Tibial artery (tissue), 4 donors: ENCODE data around the gene GOLGA8K.
"Not testable (repeated sequence)": the region's sequence is repeated elsewhere in the genome, so short reads cannot be mapped to it uniquely, and the experiment has no call there.

Source experiments
- DNase-seq, 2 donors: peaks; one replicate each; pipeline ENCODE4 v3.0.0-alpha.2; 2019
- H3K27ac ChIP-seq, 2 donors: fragments of 200-600 bp; sonication (generic) in 1 of 2; 1 replicate in 1 of 2; 2 replicates in 1 of 2; pipeline ENCODE4 v1.5.1; 2018 to 2019; ENCODE audit warnings: mild to moderate bottlenecking in 1 of 2
- H3K27me3 ChIP-seq, 2 donors: fragments of 200-600 bp; sonication (generic) in 1 of 2; one replicate each; pipeline versions ENCODE4 v1.5.1 to v1.6.0; 2016 to 2019
- H3K36me3 ChIP-seq, 3 donors: fragments of 200-600 bp; sonication (generic) in 2 of 3; one replicate each; pipeline ENCODE4 v1.5.1; 2016 to 2019; ENCODE audit warnings: mild to moderate bottlenecking in 2 of 3
- H3K4me1 ChIP-seq, 4 donors: fragments of 200-600 bp; sonication (generic) in 2 of 4; 1 replicate in 3 of 4; 2 replicates in 1 of 4; pipeline ENCODE4 v1.5.1; 2016 to 2019
- H3K4me3 ChIP-seq, 2 donors: fragments of 200-600 bp; sonication (generic) in 1 of 2; 1 replicate in 1 of 2; 2 replicates in 1 of 2; pipeline ENCODE4 v1.5.1; 2018 to 2019; ENCODE audit warnings: mild to moderate bottlenecking in 2 of 2
- H3K9me3 ChIP-seq, 3 donors: fragments of 200-600 bp; sonication (generic) in 1 of 3; one replicate each; pipeline ENCODE4 v1.5.1; 2016 to 2019
- intact Hi-C: fragments of 100-400 bp; cut with DNase I; formaldehyde crosslinking; loops from one replicate; pipeline ENCODE4 v1.15.0; 2023; ENCODE audit warnings: low total_unique reads

GOLGA8K gene

DNA sequence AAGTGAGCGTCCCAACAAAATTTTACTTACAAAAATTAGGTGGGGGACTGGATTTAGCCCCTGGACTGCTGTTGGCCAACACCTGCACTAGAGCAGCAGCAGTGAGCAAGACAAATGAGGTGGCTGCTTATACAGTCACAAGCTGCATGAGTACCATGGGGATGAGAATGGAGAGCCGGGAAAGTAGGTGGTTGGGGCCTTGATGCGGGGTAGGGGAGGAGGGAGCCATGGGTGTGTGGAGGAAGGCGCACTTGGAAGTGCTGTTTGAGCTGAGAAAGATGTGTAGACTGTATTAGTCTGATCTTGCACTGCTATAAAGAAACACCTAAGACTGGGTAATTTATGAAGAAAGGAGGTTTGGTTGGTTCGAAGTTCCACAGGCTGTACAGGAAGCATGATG is 31.0 kb downstream of the GOLGA8K start:
- intact Hi-C loops, result not testable (repeated sequence)

DNA sequence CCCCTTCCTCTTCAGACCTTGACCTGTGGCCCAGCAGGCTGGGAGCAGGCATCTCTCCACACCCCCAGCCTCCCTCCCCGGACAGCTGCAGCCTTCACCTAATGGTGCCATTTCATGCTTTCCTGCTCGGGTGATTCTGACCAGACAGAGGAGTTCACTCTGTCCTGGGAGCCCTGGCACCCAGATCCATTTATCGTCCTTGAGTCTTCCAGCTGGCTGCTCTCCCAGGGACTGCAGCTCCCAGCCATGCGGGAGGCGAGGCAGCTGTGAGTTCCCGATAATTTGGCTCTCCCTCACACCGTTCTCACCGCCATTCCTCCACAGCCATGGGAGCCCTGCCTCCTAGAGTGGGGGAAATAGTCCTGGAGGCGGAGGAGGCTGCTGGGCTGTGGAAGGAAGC is 32.6 kb downstream of the GOLGA8K start:
- H3K4me1 ChIP-seq, H3K27ac ChIP-seq, H3K36me3 ChIP-seq, H3K27me3 ChIP-seq, DNase-seq, H3K9me3 ChIP-seq, H3K4me3 ChIP-seq, intact Hi-C loops: not testable (repeated sequence)

More for the DNA sequence above, 31.0 kb downstream of the GOLGA8K start:
- H3K27me3 ChIP-seq, H3K4me3 ChIP-seq, H3K4me1 ChIP-seq, H3K27ac ChIP-seq, H3K36me3 ChIP-seq, H3K9me3 ChIP-seq, DNase-seq: not testable (repeated sequence)

DNA sequence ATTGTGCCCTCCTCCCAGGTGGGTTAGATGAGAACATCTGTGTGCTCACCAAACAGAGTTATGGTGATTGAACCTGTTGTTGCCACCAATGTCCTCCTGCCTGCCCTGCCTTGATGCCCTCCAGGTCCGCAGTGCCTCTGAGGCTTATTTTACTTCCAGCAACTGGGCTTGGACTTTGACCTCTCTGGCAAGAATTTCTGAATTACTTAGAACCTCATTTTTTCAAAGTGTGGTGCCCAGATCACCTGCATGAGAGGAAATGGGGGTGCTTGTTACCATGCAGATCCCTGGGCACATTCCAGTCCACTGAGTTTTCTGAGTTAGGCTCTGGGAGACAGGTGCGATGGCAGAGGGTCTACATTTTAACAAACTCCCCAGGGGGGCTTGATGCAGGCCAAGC is 33.0 kb downstream of the GOLGA8K start:
- DNase-seq, H3K27ac ChIP-seq, H3K9me3 ChIP-seq, H3K4me3 ChIP-seq, intact Hi-C loops, H3K36me3 ChIP-seq, H3K27me3 ChIP-seq, H3K4me1 ChIP-seq: not testable (repeated sequence)

DNA sequence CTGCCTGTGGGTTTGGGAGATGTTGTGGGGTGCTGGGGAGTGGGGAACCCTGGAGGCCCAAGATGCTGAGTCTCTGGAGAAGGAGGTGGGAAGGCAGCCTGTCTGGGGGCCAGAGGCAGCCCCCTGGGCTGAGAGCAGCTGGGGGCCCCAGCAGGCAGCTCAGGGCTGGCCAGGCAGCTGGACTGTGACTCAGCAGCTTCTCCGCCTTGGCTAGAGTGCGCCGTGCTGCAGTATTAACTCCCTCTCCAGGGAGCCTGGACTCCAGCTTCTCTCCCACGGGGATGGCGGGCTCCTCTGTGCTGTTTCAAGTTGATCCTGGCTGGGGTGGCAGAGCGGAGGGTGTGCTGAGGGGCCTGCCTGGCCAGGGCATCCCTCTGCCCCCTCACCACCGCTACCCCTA is 36.6 kb downstream of the GOLGA8K start:
- H3K27ac ChIP-seq, H3K4me1 ChIP-seq, H3K36me3 ChIP-seq, H3K9me3 ChIP-seq, H3K4me3 ChIP-seq, intact Hi-C loops, DNase-seq, H3K27me3 ChIP-seq: not testable (repeated sequence)

DNA sequence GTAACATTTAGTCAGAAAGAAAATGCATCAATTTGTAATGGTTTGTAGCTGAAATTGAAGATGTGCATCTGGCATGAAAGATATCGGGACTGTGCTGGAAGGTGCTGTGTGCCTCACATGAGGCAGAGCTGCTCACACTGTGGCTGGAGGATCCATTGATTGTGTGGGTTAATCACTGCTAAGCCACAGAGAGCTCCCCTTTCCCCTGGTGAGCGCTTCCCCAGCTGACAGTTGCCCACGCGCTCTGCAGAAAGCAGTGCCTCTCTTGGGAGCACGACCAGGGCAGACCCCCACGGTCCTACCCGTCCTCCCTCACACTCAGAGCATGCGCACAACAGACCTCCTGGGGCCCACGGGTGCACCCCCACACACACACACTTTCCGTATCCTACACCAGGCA is 37.1 kb downstream of the GOLGA8K start:
- H3K4me3 ChIP-seq, H3K9me3 ChIP-seq, DNase-seq, H3K4me1 ChIP-seq, H3K27me3 ChIP-seq, H3K27ac ChIP-seq, intact Hi-C loops, H3K36me3 ChIP-seq: not testable (repeated sequence)

DNA sequence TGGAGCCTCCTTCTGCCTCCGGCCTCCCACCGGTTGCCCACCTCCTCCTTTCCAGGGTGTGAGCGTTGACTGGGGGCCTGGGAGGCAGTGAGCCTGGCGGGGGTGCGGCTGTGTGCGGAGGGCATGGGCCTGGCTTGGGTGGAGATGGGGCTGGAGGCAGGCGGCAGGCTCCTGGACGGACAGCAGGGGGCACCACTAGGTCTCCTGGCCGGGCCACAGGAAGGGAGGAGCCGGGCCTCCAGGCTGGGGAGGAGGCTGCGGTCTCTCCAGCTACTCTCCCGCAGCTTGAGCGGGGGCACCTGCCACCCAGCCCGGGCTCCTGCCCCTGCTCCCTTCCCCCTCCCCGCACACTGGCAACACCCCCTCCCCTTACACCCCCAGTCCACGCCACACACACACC is 38.1 kb downstream of the GOLGA8K start:
- H3K27ac ChIP-seq, H3K36me3 ChIP-seq, H3K27me3 ChIP-seq, H3K4me1 ChIP-seq, DNase-seq, intact Hi-C loops, H3K9me3 ChIP-seq, H3K4me3 ChIP-seq: not testable (repeated sequence)

DNA sequence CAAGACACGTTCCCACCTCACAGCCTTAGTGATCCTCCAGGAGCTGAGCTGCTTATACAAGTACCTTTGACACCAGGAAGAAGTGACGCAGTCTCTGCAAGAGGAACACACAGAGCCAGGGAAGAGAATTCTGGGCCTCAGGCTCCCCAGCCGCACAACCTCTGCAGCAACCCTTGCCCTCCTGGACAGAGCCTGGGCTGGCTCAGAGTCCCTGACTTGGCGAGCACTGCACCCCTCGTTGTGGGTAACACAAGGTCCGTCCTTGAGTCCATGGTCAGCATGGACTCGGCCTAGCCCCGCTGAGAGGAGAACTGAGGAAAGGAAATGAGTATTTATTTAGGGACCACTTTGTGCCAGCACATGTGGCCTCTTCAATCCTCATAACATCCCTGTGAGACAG is 39.6 kb downstream of the GOLGA8K start:
- DNase-seq, H3K4me1 ChIP-seq, intact Hi-C loops, H3K27me3 ChIP-seq, H3K27ac ChIP-seq, H3K4me3 ChIP-seq, H3K36me3 ChIP-seq, H3K9me3 ChIP-seq: not testable (repeated sequence)

DNA sequence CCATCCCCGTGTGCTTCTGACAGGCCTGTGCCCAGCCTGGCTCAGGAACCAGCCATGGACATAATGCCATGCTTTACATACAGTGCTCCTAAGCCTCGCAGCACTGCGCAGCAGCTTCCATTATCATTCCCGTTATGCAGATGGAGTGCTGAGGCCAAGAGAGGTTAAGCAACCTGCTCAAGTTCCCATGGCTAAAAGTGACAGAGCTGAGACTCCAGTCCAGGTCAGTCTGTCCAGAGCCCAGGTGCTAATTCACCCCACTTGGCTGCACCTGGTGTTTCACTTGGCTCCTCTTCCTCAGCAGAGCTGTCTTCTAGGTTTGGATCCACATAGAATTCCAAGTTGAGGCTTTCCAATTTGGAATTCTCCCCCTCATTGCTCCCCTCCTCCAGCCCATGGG is 41.4 kb downstream of the GOLGA8K start:
- H3K9me3 ChIP-seq, H3K27me3 ChIP-seq, H3K4me1 ChIP-seq, intact Hi-C loops, DNase-seq, H3K27ac ChIP-seq, H3K4me3 ChIP-seq, H3K36me3 ChIP-seq: not testable (repeated sequence)

DNA sequence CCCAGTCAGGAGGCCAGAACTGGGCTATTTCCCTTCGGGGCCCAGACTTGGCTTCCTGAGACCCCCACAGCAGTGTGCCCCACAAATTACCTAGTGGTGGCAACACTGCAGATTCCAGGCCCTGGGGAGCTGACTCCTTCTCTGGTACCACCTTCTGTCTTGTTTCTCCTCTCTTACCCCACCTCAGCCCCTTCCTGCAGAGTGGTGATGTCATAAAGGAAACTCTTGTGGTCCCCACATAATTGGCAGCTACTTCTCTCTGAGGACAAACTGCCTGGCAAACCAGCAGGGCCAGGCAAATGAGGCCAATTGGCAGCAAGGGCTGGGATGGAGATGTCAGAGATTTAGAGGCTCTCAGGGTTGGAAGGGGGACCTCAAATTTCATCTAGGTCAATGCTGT is 44.6 kb downstream of the GOLGA8K start:
- H3K4me1 ChIP-seq, H3K9me3 ChIP-seq, H3K27me3 ChIP-seq, H3K27ac ChIP-seq, intact Hi-C loops, DNase-seq, H3K36me3 ChIP-seq, H3K4me3 ChIP-seq: not testable (repeated sequence)

DNA sequence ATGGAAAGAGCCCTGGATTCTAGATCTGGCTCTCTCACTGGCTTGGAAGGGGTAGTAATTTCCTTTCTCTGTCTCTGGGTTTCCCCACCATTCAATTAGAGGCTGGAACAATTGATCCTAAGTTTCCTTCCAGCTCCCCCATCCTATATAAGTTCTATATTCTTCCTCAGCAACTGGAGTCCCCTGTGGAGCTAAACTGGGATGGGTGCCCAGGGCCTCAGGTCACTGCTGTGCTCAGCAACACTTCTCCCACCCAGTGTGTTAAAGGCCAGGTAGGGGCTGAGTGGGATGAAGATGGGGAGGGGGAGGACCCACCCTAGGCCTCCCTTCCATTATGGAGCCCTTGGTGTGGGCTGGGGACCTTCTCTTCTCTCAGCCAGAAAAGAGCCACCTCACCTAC is 46.2 kb downstream of the GOLGA8K start:
- intact Hi-C loops, H3K27me3 ChIP-seq, DNase-seq, H3K9me3 ChIP-seq, H3K36me3 ChIP-seq, H3K4me3 ChIP-seq, H3K4me1 ChIP-seq, H3K27ac ChIP-seq: not testable (repeated sequence)

DNA sequence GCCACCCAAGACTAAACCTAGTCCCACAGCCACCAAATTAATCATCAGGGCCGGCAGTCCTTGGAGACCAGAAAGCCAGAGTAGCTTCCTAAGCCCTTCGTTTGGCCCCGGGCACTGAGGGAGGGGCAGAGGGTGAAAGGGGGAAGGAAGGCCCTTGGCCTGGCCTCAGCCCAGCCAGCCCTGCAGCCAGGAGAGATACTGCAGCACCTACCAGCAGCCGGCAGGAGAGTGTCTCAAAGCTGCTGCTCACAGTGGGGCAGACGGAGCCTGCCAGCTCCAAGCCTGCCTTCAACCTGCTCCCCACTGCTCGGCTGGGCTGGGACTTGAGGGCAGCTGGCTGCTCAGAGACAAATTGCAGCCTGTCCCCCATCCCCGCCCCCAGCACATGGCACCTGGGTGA is 50.3 kb downstream of the GOLGA8K start:
- intact Hi-C loops, H3K27me3 ChIP-seq, H3K4me3 ChIP-seq, H3K9me3 ChIP-seq, H3K27ac ChIP-seq, DNase-seq, H3K36me3 ChIP-seq, H3K4me1 ChIP-seq: not testable (repeated sequence)

DNA sequence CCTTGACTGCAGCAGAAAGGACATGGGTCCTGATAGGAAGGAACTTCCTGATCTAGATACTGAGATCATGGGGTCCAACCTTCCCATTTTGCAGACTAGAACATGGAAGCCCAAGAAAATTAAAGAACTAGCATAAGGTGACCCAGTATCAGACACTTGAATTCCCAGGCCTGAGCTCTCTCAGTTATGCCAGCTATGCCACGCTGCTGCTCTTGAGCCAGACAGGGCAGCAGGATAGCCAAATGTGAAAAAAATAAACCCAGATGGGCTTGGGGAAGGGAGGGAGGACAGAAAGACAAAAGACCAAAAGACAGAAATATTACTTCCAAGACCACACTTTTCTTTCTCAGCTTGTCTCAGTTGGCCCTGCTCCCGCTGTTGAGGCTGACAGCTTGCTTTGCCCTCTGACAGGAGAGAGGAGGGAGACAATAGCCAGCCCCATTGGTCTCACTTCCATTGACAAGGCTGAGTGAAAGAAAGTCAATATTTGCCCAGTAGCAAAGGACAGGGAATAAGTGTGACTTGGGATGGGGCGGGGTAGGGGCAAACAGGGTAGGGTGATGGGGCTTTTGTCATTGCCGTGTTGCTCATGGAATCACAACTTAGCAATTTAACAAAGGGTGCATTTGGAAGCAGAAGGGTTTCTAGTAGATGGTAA is 52.4 kb downstream of the GOLGA8K start:
- H3K27me3 ChIP-seq, intact Hi-C loops, H3K9me3 ChIP-seq, H3K4me1 ChIP-seq, H3K27ac ChIP-seq, H3K36me3 ChIP-seq, DNase-seq, H3K4me3 ChIP-seq: not testable (repeated sequence)

DNA sequence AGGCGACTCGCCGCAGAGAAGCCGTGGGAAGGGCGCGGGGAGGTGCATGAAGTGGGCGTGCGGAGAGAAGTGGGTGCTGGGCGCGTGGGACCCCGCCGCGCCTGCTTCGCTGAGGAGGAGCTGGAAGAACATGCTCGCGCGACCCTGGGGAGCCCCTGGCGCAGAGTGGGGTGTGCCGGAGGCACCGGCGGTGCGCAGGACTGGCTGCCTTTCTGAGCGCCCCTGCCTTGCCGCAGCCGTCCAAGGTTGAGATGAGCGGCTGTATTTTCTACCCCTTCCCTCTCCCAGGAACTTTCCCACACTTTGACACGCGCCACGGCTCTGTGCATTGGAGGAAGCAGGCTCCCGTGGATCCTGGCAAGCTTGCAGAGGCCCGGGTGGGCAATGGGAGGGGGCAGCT is 56.1 kb downstream of the GOLGA8K start:
- H3K36me3 ChIP-seq, H3K4me3 ChIP-seq, intact Hi-C loops, DNase-seq, H3K9me3 ChIP-seq, H3K27me3 ChIP-seq, H3K27ac ChIP-seq, H3K4me1 ChIP-seq: not testable (repeated sequence)

DNA sequence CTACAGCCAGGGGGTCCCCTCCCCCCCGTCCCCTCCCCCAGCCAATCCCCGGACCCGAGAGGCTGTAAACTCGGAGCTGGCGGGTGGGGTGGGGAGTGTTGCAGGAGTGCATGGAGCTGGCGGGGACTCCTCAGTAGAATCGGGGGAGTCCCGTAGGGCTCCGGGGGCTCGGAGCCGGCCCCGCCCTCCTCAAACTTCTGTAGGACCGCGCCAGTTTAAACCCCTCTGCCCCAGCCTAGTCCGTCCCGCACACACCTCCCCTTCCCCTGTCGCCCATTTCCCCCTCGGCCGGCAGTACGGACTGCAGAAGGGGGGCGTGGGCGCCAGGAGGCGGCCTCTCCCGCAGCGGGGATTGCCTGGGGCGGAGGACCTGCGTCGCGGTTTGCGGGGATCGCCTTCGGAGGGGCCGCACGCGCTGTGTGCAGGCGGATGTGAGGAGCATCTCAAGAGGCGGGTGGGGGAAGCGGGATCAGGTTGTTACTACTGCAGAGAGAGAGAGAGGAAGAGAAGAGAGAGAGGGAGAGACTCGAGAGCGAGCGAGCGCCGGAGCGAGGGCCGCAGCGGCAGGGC is 57.0 kb downstream of the GOLGA8K start:
- intact Hi-C loops, H3K27me3 ChIP-seq, H3K36me3 ChIP-seq, H3K27ac ChIP-seq, H3K4me3 ChIP-seq, DNase-seq, H3K9me3 ChIP-seq, H3K4me1 ChIP-seq: not testable (repeated sequence)

DNA sequence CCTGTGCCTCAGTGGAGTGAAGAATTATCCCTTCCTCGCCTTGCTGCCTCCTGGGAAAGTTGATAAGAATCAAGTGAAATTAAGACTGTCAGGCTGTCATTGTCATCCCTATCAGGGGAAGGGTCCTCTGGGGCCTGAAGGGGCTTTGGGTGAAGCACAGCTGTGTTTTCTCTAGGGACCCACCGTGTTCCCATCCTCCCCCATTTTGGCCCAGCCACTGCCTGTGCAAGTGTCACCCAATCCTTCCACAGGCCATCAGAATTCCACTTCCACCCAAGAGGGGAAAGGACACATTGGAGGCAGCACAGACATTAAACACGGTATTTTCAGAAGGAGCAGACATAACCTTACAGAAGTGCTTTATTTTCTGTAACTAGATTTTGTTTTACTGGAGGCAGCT is 59.2 kb downstream of the GOLGA8K start:
- intact Hi-C loops, DNase-seq, H3K4me3 ChIP-seq, H3K27ac ChIP-seq, H3K9me3 ChIP-seq, H3K4me1 ChIP-seq, H3K27me3 ChIP-seq, H3K36me3 ChIP-seq: not testable (repeated sequence)
